HG02588 (cell line): ENCODE measurements around the gene SPART.

Experiments
- ATAC-seq: cut with Tn5 transposase; IDR thresholded peaks from one replicate; pipeline ENCODE4 v1.9.1; 2021; ENCODE audit warnings: mild to moderate bottlenecking, moderate library complexity; ENCODE audit not compliant: unreplicated experiment

Gene SPART

GRCh38 chr13:36259361-36260137 is 86.6 kb downstream of the SPART start:
- ATAC-seq: no peak

- ATAC-seq: no peak
Measured at GRCh38 chr13:36258831-36259230, 87.4 kb downstream of the SPART start.
